NK-92 (cell line): Measurements from ENCODE around the gene BZW1.

Source experiments
- DNase-seq: peaks from one replicate; lab custom pipeline; 2025; ENCODE audit not compliant: unreplicated experiment; lab: John Stamatoyannopoulos, UW

Gene BZW1

GRCh38 chr2:200811333-200812121 is at the start of gene BZW1:
Gene BZW1 (plus strand): TSS chr2:200811910. CDS start chr2:200813218, 1,308 bp downstream.
- peak; percentile 66 for DNase-seq

GRCh38 chr2:200762127-200762526 is 49.6 kb upstream of the BZW1 start:
- DNase-seq = no peak

GRCh38 chr2:200763422-200763821 is 48.3 kb upstream of the BZW1 start:
- DNase-seq = no peak

GRCh38 chr2:200765139-200765951 is 46.4 kb upstream of the BZW1 start:
- DNase-seq = no peak

GRCh38 chr2:200765995-200766660 is 45.6 kb upstream of the BZW1 start:
- no peak for DNase-seq

GRCh38 chr2:200767111-200767885 is 44.4 kb upstream of the BZW1 start:
- DNase-seq = no peak

GRCh38 chr2:200770847-200771246 is 40.9 kb upstream of the BZW1 start:
- no peak for DNase-seq

- no peak for DNase-seq
These were observed 39.1 kb upstream of the BZW1 start for GRCh38 chr2:200772620-200773019.

- DNase-seq = no peak
These were observed 38.6 kb upstream of the BZW1 start for GRCh38 chr2:200773083-200773482.

GRCh38 chr2:200774920-200775319 is 36.8 kb upstream of the BZW1 start:
- DNase-seq = no peak

GRCh38 chr2:200777275-200777674 is 34.4 kb upstream of the BZW1 start:
- DNase-seq = no peak

GRCh38 chr2:200778038-200778437 is 33.7 kb upstream of the BZW1 start:
- no peak for DNase-seq

GRCh38 chr2:200779214-200779613 is 32.5 kb upstream of the BZW1 start:
- DNase-seq = no peak

GRCh38 chr2:200781616-200782015 is 30.1 kb upstream of the BZW1 start:
- DNase-seq = no peak

- DNase-seq = no peak
These were observed 29.5 kb upstream of the BZW1 start for GRCh38 chr2:200782251-200782650.

GRCh38 chr2:200784215-200784614 is 27.5 kb upstream of the BZW1 start:
- DNase-seq = no peak

GRCh38 chr2:200786423-200786822 is 25.3 kb upstream of the BZW1 start:
- DNase-seq = no peak

- no peak for DNase-seq
These were observed 24.9 kb upstream of the BZW1 start for GRCh38 chr2:200786826-200787225.

GRCh38 chr2:200787351-200788120 is 24.2 kb upstream of the BZW1 start:
- no peak for DNase-seq

GRCh38 chr2:200788121-200788718 is 23.5 kb upstream of the BZW1 start:
- no peak for DNase-seq
